Spleen (tissue), 11 donors: ENCODE data around the gene R3HDML. TPM values are rescaled to one million over a fixed set of nuclear protein-coding genes. Genes with fewer than 3 reads are reported as not detected.

Experiments
- DNase-seq: peaks from one replicate; pipeline ENCODE4 v3.0.0-alpha.2; 2020
- H3K27ac ChIP-seq, 8 donors: fragments of 200-600 bp; sonication (generic) in 7 of 8; 1 replicate in 4 of 8; 2 replicates in 4 of 8; pipeline versions ENCODE4 v1.5.0 to v1.8.0; 2016 to 2021; ENCODE audit warnings: inconsistent platforms in 4 of 8, mild to moderate bottlenecking in 4 of 8, moderate library complexity in 1 of 8
- H3K27me3 ChIP-seq, 7 donors: fragments of 200-600 bp; sonication (generic) in 6 of 7; replicated peaks in 1 of 7; 1 replicate in 4 of 7; 2 replicates in 3 of 7; pipeline versions ENCODE4 v1.5.0 to v1.8.0; 2016 to 2021; ENCODE audit warnings: inconsistent platforms in 3 of 7, mild to moderate bottlenecking in 1 of 7
- H3K36me3 ChIP-seq, 6 donors: fragments of 200-600 bp; sonication (generic) in 5 of 6; 1 replicate in 4 of 6; 2 replicates in 2 of 6; pipeline versions ENCODE4 v1.5.0 to v1.8.0; 2016 to 2021; ENCODE audit warnings: inconsistent platforms in 2 of 6
- H3K4me1 ChIP-seq, 6 donors: fragments of 200-600 bp; sonication (generic) in 5 of 6; 1 replicate in 3 of 6; 2 replicates in 3 of 6; pipeline versions ENCODE4 v1.5.0 to v1.8.0; 2016 to 2021; ENCODE audit warnings: inconsistent platforms in 3 of 6
- H3K4me3 ChIP-seq, 8 donors: fragments of 200-600 bp; sonication (generic) in 7 of 8; 1 replicate in 4 of 8; 2 replicates in 4 of 8; pipeline versions ENCODE4 v1.5.0 to v1.8.0; 2016 to 2021; ENCODE audit warnings: inconsistent platforms in 4 of 8, mild to moderate bottlenecking in 4 of 8, moderate library complexity in 2 of 8
- H3K9me3 ChIP-seq, 8 donors: fragments of 200-600 bp; sonication (generic) in 7 of 8; 1 replicate in 4 of 8; 2 replicates in 4 of 8; pipeline versions ENCODE4 v1.5.0 to v1.8.0; 2016 to 2021; ENCODE audit warnings: inconsistent platforms in 4 of 8
- CTCF ChIP-seq, 11 experiments: fragments of 200-600 bp in 7 of 11; fragments of 450-650 bp in 4 of 11; sonication (generic) in 4 of 11; IDR thresholded peaks in 8 of 11; conservative IDR thresholded peaks in 3 of 11; 1 replicate in 7 of 11; 2 replicates in 4 of 11; pipeline versions ENCODE4 v1.4.0 to v1.8.0; 2016 to 2021; ENCODE audit warnings: antibody characterized with exemption in 11 of 11, inconsistent platforms in 4 of 11, mild to moderate bottlenecking in 1 of 11
- POLR2A ChIP-seq, 3 donors: fragments of 450-650 bp; IDR thresholded peaks; one replicate each; pipeline ENCODE4 v1.5.1; 2017; ENCODE audit warnings: antibody characterized with exemption in 3 of 3, mild to moderate bottlenecking in 1 of 3
- POLR2AphosphoS5 ChIP-seq, 3 donors: sonication (generic); formaldehyde crosslinking; IDR thresholded peaks; one replicate each; pipeline ENCODE4 v1.5.1; 2017; ENCODE audit warnings: antibody characterized with exemption in 3 of 3
- WGBS, 5 donors: extraction: QIAGEN DNeasy Blood & Tissue Kit in 3 of 5; methylation state at CpG; one replicate each; pipeline versions ENCODE4 v1.1.5 to v1.1.7; 2013 to 2018; 5-methylcytosine and 5-hydroxymethylcytosine counted together
- intact Hi-C: fragments of 100-400 bp; cut with DNase I; formaldehyde crosslinking; loops from one replicate; pipeline ENCODE4 v1.15.0; 2023; ENCODE audit warnings: low total_unique reads
- polyA plus RNA-seq, 3 donors: library from polyadenylated mRNA; stranded (reverse); fragments of 200-250 nt; gene quantifications; one replicate each; pipeline ENCODE4 v1.2.1, GENCODE V29; 2013
- total RNA-seq, 7 donors: library from RNA; depleted of rRNA in 3 of 7; stranded (reverse); fragments of >200 nt in 3 of 7; fragmentation: NEBNext Ultra II Directional in 4 of 7; extraction: Animal tissue kit (Norgen Biotek cat#: 25700) in 4 of 7; gene quantifications; one replicate each; pipeline versions ENCODE4 v1.1.0 to v1.2.1, GENCODE V29; 2016 to 2021
- donor health status: healthy with polysubstance abuse.
- donor health status: DM: no; HTN: no; CAD: no; lungs with moderate emphysema.
- donor health status: DM: no; HTN: no; CAD: no.
- donor health status: Bipolar disorder and iron deficiency.
- donor health status: healthy.
- donor health status: DM: no; HTN: no; CAD: no.
- donor health status: DM: yes; HTN: yes; CAD: no.

Gene R3HDML
- total and polyA plus RNA-seq, 10 donors, result not detected

DNA sequence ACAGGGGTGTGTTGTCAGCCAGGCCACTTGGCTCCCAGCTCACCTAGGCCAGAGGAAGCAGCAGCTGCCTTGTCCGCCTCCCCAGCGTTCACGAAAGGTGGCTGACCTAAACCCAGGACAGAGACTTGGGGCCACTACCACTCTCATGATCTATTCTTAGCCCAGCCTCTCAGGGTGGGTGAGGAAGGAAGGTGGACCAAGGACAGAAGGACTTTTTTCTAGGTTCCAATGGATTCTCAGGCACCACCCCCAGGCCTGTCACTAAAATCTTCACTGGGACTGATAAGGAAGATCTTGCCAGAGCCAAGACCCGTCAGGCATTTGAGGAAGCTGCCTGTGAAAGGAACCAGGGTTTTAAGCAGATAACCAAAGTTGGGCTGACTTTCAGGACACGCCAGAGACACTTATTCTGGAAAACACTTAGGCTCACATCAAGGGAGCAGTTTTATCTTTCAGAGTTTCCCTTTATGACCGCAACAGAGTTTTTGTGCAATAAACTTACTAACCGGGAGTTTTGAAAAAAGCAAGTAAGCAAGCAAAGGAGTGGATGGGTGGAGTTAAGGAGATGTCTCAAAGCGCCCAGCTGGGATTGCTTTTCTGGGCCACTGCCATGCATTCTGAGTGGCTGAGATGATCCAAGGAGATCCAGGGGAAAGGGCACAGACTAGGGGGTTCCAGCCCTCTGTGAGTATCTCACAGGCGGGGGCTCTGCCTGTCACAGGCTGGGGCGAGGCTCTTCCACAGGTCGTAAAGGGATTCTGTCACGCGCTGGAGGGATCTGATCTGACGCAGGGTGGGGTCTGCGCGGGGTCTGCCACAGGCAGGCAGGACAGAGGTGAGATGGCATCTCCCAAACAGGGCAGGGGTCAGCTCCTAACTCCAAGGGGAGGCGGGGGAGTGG lies 26.8 kb upstream of the R3HDML start:
- H3K27ac ChIP-seq, result peak overlapping the region in 5 of 8 donors; percentile 70 to 85 (median 81)
- peak overlapping the region; percentile 80 to 93 (median 84) for H3K4me3 ChIP-seq
- H3K4me1 ChIP-seq, result peaks cover 11 to 35% (median 24%) of the 10 kb centered on the region in 6 donors
- TF ChIP-seq POLR2A (IDR thresholded peaks at IDR 0.05), result no peak
- TF ChIP-seq POLR2AphosphoS5 (IDR thresholded peaks at IDR 0.05), result no peak
- no peak for TF ChIP-seq CTCF (IDR thresholded peaks at IDR 0.05 in 8 of 11, conservative IDR thresholded peaks at IDR 0.05 in 3 of 11)
- DNase-seq, result no peak
- peaks cover 0 to 22% (median 7%) of the 10 kb centered on the region in 6 donors for H3K36me3 ChIP-seq
- no peaks in the 10 kb centered on the region for H3K27me3 ChIP-seq
- H3K9me3 ChIP-seq, result no peaks in the 10 kb centered on the region
- 13 to 25% (median 19%) methylated on average over 15 to 17 of the region's 17 CpGs for WGBS, 5 donors
- intact Hi-C loops, result loop anchor here (5.0 kb wide), 1 partner anchor 93 kb away; no protein-coding TSS in a partner anchor

DNA sequence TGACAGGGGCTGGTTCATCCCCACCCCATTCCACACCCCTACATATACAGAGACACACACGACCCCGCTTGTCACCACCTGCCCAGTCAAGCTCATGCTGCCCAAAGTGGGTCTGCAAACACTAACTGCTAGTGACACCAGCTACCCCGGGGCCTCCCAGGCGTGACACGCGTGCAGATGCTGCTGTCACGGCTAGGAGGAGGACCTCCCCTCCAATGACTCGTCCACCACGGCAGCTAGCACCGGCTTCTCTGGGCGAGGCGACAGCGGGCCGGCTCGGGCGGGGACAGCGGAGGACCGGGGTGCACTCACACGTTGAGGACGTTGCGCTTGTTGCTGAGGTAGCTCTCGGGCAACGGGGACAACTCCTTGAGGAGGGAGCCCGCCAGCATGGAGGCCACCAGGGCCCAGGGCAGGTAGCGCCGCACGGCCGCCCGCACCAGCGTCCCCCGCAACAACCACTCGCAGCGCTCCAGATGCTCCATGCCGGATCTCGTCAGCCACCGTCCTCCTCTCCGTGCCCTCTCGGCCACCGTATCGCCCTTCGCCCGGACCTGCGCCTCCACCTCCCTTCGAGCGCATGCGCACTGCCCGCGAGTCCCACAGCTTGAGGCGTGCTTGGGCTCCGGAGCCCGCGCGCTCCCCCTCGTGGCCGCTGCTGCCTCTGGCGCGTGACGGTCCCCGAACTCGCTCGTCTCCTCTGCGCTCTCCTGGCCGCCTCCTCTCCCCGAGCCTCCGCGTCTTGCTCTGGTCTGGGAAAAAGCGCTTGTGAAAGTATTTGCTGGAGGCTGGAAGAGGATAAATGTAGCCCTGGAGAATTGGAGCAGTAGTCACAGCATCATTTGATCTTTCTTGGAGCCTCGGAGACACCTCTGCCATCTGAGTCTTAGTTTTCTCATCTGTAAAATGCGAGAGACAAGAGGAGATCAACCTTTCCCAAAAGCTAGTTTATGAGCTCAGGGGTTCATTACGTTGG lies 25.9 kb upstream of the R3HDML start, which contains the start of gene FITM2:
Gene FITM2 (minus strand): TSS at position 539 of the 976 bp plus-strand sequence. CDS start 54 bp downstream, at position 485.
- Histone ChIP-seq H3K4me1 (peaks cover 11 to 35% (median 24%) of the 10 kb centered on the region in 6 donors), H3K27ac (peak within 1 kb of the TSS in 7 of 8 donors; percentile 12 to 85 (median 70)), H3K36me3 (peaks cover 0 to 13% (median 6%) of the 10 kb centered on the region in 6 donors), H3K4me3 (peak within 1 kb of the TSS; percentile 80 to 93 (median 84)), H3K9me3 (no peaks in the 10 kb centered on the region), H3K27me3 (peaks cover 0 to 6% (median 0%) of the 10 kb centered on the region in 7 donors)
- peak; percentile 88 to 99 (median 98) for TF ChIP-seq CTCF (IDR thresholded peaks at IDR 0.05 in 8 of 11, conservative IDR thresholded peaks at IDR 0.05 in 3 of 11)
- TF ChIP-seq POLR2A (IDR thresholded peaks at IDR 0.05), result no peak
- TF ChIP-seq POLR2AphosphoS5 (IDR thresholded peaks at IDR 0.05), result peak; percentile 91 to 96 (median 94)
- peak; percentile 100 for DNase-seq
- WGBS, 5 donors, result 2 to 3% (median 2%) methylated on average over 47 to 70 of the region's 70 CpGs
- intact Hi-C loops, result loop anchor here (5.0 kb wide), 1 partner anchor 94 kb away; no protein-coding TSS in a partner anchor

GRCh38 chr20:44314870-44315269 lies 22.0 kb upstream of the R3HDML start:
- Histone ChIP-seq H3K4me1 (peaks cover 5 to 17% (median 11%) of the 10 kb centered on the region in 6 donors), H3K4me3 (no peak overlapping the region), H3K36me3 (no peaks in the 10 kb centered on the region), H3K9me3 (no peaks in the 10 kb centered on the region), H3K27me3 (peaks cover 0 to 24% (median 0%) of the 10 kb centered on the region in 7 donors), H3K27ac (no peak overlapping the region)
- intact Hi-C loops, result loop anchor here (5.0 kb wide), 1 partner anchor 98 kb away; no protein-coding TSS in a partner anchor
- no peak for DNase-seq
- TF ChIP-seq POLR2AphosphoS5 (IDR thresholded peaks at IDR 0.05), result no peak
- no peak for TF ChIP-seq POLR2A (IDR thresholded peaks at IDR 0.05)
- TF ChIP-seq CTCF (IDR thresholded peaks at IDR 0.05 in 8 of 11, conservative IDR thresholded peaks at IDR 0.05 in 3 of 11), result no peak
